Measurements from ENCODE around the gene RNU1-3.

- TF ChIP-seq CTCF (IDR thresholded peaks at IDR 0.05), result peak in 1 of 6 experiments; percentile 4
- TF ChIP-seq POLR2A (IDR thresholded peaks at IDR 0.05), result no peak
These were observed 48.0 kb downstream of the RNU1-3 start for GRCh38 chr1:16618719-16619118.
